PC-3 (cell line): ENCODE data around the gene UBAC1. TPM values are rescaled to one million over a fixed set of nuclear protein-coding genes. Genes with fewer than 3 reads are reported as not detected.

Source experiments
- ATAC-seq: fragments of 200-7000 bp; cut with Tn5 transposase; 2 replicates; pipeline ENCODE4 v1.9.1; 2020; ENCODE audit warnings: mild to moderate bottlenecking, moderate library complexity
- Bru-seq: library from RNA; stranded (reverse); fragments of 400-500 nt; gene quantifications from one replicate; lab custom pipeline; 2021; lab: Mats Ljungman, UMichigan
- BruChase-seq, 2 experiments: library from RNA; stranded (reverse); fragments of 400-500 nt; gene quantifications; one replicate each; lab custom pipeline; 2021; lab: Mats Ljungman, UMichigan
- BruUV-seq: library from RNA; stranded (reverse); fragments of 400-500 nt; replicated peaks from 2 replicates; lab custom pipeline; 2021; lab: Mats Ljungman, UMichigan
- CTCF ChIA-PET: fragments of 300-600 bp; sonication (Branson Sonifier 250); formaldehyde crosslinking; loops from one replicate; lab custom pipeline; 2022; ENCODE audit warnings: antibody characterized with exemption; lab: Charles Lee
- POLR2A ChIA-PET: fragments of 300-600 bp; sonication (Branson Sonifier 250); formaldehyde crosslinking; loops from one replicate; lab custom pipeline; 2022; ENCODE audit warnings: antibody characterized with exemption; ENCODE audit not compliant: unreplicated experiment; lab: Charles Lee
- DNase-seq: peaks from one replicate; pipeline ENCODE4 v3.0.0-alpha.2; 2015
- H2AFZ ChIP-seq: fragments of 300-600 bp; sonication (generic); 2 replicates; pipeline ENCODE4 v1.6.0; 2016; ENCODE audit warnings: antibody characterized with exemption, low read length
- H3F3A ChIP-seq: fragments of 300-600 bp; sonication (generic); one replicate; pipeline ENCODE4 v1.6.0; 2017; ENCODE audit warnings: antibody characterized with exemption, low read length, control low read depth, mild to moderate bottlenecking; ENCODE audit not compliant: unreplicated experiment
- H3K27ac ChIP-seq: fragments of 300-600 bp; sonication (generic); 2 replicates; pipeline ENCODE4 v1.5.1; 2016; ENCODE audit warnings: mild to moderate bottlenecking, low read length
- H3K27me3 ChIP-seq: fragments of 300-600 bp; sonication (generic); 2 replicates; pipeline ENCODE4 v1.6.1; 2016; ENCODE audit warnings: low read length, mixed read lengths
- H3K36me3 ChIP-seq: fragments of 300-600 bp; sonication (generic); 2 replicates; pipeline ENCODE4 v1.6.1; 2016; ENCODE audit warnings: low read depth, mixed run types, low read length, mixed read lengths
- H3K4me1 ChIP-seq: fragments of 300-600 bp; sonication (generic); 2 replicates; pipeline ENCODE4 v1.5.1; 2016; ENCODE audit warnings: low read length; ENCODE audit not compliant: insufficient read depth
- H3K4me2 ChIP-seq: fragments of 300-600 bp; sonication (generic); 2 replicates; pipeline ENCODE4 v1.6.0; 2016; ENCODE audit warnings: low read length
- H3K4me3 ChIP-seq: fragments of 300-600 bp; sonication (generic); 2 replicates; pipeline ENCODE4 v1.5.1; 2016; ENCODE audit warnings: mild to moderate bottlenecking, low read length, mixed read lengths
- H3K79me2 ChIP-seq: fragments of 300-600 bp; sonication (generic); 2 replicates; pipeline ENCODE4 v1.6.1; 2017; ENCODE audit warnings: low read length, mixed read lengths
- H3K9ac ChIP-seq: fragments of 300-600 bp; sonication (generic); 2 replicates; pipeline ENCODE4 v1.6.0; 2016; ENCODE audit warnings: mild to moderate bottlenecking, low read length
- H3K9me2 ChIP-seq: fragments of 300-600 bp; sonication (generic); replicated peaks from 2 replicates; pipeline ENCODE4 v1.6.1; 2016; ENCODE audit warnings: mixed run types, low read length, mixed read lengths
- H3K9me3 ChIP-seq: fragments of 300-600 bp; sonication (generic); 2 replicates; pipeline ENCODE4 v1.6.1; 2016; ENCODE audit warnings: low read length, mixed read lengths
- H4K20me1 ChIP-seq: fragments of 300-600 bp; sonication (generic); 2 replicates; pipeline ENCODE4 v1.6.1; 2016; ENCODE audit warnings: low read length, mixed read lengths
- EZH2 ChIP-seq: fragments of 300-600 bp; sonication (generic); IDR thresholded peaks from one replicate; pipeline ENCODE4 v1.6.1; 2017; ENCODE audit warnings: antibody characterized with exemption, mild to moderate bottlenecking, low read length; ENCODE audit not compliant: unreplicated experiment
- EZH2phosphoT487 ChIP-seq: fragments of 300-600 bp; sonication (generic); IDR thresholded peaks from 2 replicates; pipeline ENCODE4 v1.6.1; 2018; ENCODE audit warnings: mild to moderate bottlenecking, antibody characterized with exemption, low read length, borderline replicate concordance
- intact Hi-C: fragments of 100-400 bp; cut with micrococcal nuclease; formaldehyde crosslinking; loops from 2 replicates; pipeline ENCODE4 v1.9.0; 2023
- long read RNA-seq: library from polyadenylated mRNA; unstranded; transcript quantifications from one replicate; pipeline ENCODE4 v2.0.0, GENCODE V29; 2021; ENCODE audit not compliant: unreplicated experiment
- total RNA-seq: library from RNA; depleted of rRNA; stranded (reverse); fragments of >200 nt; gene quantifications from 2 replicates; pipeline ENCODE4 v1.2.3, GENCODE V29; 2014; rRNA removed
- TF ChIP-seq, protein P1 (sequence below): fragments of 300-600 bp; sonication (generic); conservative IDR thresholded peaks from 2 replicates; pipeline ENCODE4 v1.5.1; 2017; ENCODE audit warnings: antibody characterized with exemption, low read depth, mild to moderate bottlenecking, low read length

Gene UBAC1, protein sequence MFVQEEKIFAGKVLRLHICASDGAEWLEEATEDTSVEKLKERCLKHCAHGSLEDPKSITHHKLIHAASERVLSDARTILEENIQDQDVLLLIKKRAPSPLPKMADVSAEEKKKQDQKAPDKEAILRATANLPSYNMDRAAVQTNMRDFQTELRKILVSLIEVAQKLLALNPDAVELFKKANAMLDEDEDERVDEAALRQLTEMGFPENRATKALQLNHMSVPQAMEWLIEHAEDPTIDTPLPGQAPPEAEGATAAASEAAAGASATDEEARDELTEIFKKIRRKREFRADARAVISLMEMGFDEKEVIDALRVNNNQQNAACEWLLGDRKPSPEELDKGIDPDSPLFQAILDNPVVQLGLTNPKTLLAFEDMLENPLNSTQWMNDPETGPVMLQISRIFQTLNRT
- total RNA-seq (65.9 and 77.3 TPM in 2 replicates), Bru-seq, nascent RNA (percentile 53 among the genes with signal in this experiment), BruChase-seq, experiment 1, labeled RNA remaining after a 6-hour chase (percentile 62 among the genes with signal in this experiment), BruChase-seq, experiment 2, labeled RNA remaining after a 2-hour chase (percentile 61 among the genes with signal in this experiment)
- long read RNA-seq, transcript UBAC1-204 (4 exons, 773 nt) = minor isoform, 6 of 97 reads
- long read RNA-seq, transcript UBAC1-201 (10 exons, 1,867 nt) = major isoform, 52 of 97 reads
- long read RNA-seq, partial matches to known transcripts = 15 of 97 reads
- long read RNA-seq, other reads (novel, unspliced or antisense) = 24 of 97 reads

DNA sequence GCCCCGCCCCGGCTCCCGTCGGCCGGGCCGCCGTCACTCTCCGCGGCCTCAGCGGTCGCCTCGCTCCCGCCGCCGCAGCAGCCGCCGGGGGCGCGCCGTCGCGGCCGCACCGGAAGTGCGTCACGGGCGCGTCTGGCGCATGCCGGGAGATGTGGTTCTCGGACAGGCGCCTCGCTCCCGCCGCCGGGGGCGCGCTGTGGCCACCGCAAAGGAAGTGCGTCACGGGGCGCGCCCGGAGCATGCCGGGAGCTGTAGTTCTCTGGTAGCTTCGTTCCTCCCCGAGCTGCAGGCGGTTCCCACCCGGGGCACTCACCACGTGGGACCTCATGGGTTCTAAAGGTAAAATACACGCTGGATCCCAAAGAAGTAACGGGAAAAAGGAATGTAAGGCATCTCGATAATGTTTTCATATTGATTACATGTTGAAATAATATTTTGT, at the start of gene UBAC1:
UBAC1 (minus strand) TSS at position 97 of the 439 bp plus-strand sequence. CDS start 211 bp downstream, outside the sequence.
- BruUV-seq = no TSS peak
- ChIA-PET POLR2A (interaction anchor here (0.6 to 0.7 kb wide), 3 partner anchors 91 to 402 kb away, joined by 3 to 7 read pairs (median 7); no protein-coding TSS in a partner anchor), CTCF (no interaction called here)
- peak within 1 kb of the TSS; percentile 100 for H3K4me2 ChIP-seq
- DNase-seq (peak; percentile 92), ATAC-seq (peak; percentile 83)
- TF ChIP-seq, protein P1, sequence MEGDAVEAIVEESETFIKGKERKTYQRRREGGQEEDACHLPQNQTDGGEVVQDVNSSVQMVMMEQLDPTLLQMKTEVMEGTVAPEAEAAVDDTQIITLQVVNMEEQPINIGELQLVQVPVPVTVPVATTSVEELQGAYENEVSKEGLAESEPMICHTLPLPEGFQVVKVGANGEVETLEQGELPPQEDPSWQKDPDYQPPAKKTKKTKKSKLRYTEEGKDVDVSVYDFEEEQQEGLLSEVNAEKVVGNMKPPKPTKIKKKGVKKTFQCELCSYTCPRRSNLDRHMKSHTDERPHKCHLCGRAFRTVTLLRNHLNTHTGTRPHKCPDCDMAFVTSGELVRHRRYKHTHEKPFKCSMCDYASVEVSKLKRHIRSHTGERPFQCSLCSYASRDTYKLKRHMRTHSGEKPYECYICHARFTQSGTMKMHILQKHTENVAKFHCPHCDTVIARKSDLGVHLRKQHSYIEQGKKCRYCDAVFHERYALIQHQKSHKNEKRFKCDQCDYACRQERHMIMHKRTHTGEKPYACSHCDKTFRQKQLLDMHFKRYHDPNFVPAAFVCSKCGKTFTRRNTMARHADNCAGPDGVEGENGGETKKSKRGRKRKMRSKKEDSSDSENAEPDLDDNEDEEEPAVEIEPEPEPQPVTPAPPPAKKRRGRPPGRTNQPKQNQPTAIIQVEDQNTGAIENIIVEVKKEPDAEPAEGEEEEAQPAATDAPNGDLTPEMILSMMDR = no peak
- H3K9me2 ChIP-seq = no peaks in the 10 kb centered on the region
- H2AFZ ChIP-seq = peak within 1 kb of the TSS; percentile 92
- peaks cover 46% of the 10 kb centered on the region for H3K79me2 ChIP-seq
- H3K4me1 ChIP-seq = peaks cover 10% of the 10 kb centered on the region
- H3K9me3 ChIP-seq = no peaks in the 10 kb centered on the region
- intact Hi-C loops = loop anchor here (1.0 to 5.0 kb wide), 2 partner anchors 54 to 91 kb away; partner anchors contain the start of gene CAMSAP1
- no peaks in the 10 kb centered on the region for H3K27me3 ChIP-seq
- no peaks in the 10 kb centered on the region for H3K36me3 ChIP-seq
- H3K27ac ChIP-seq = 0 out of 2 replicates have a peak within 1 kb of the TSS, but pooled peaks have one; percentile 16
- no peaks in the 10 kb centered on the region for H3F3A ChIP-seq
- H3K9ac ChIP-seq = peak within 1 kb of the TSS; percentile 81
- H3K4me3 ChIP-seq = peak within 1 kb of the TSS; percentile 96
- peaks cover 7% of the 10 kb centered on the region; the same call in 1 of the 2 replicates for H4K20me1 ChIP-seq

DNA sequence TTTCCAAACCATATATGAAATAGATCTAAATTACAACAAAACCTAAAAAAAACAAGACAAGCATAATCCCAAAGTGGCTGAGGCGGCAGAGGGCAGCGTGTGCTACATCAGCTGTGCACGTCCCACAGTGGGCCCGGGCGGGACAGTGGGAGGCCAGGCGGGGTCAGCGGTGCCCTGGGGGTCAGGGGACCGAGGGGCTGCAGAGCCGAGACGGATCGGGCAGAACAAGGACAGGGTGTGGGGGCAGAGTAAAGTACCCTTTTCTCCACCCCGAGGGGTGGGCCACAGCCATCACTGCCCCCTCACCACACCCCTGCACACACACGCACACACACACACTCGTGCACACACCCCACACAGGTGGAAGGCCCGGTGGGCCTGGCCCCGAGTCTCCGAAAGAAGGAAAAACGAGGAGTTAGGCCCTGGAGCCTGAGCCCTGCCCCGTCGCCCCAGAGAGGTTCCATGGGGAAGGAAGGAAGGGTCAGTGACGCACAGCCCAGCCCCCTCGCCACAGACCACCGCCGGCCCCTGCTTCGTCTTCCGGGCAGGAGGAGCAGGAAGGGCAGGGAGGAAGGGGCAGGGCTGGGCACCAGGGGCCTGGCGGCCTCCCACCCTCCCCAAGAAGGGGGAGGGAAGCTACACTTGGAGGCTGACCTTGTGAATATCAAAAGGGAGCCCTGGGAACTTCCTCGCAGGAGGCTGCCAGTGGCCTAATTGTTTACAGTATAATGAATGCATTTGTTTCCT, 49.6 kb upstream of the UBAC1 start:
- H4K20me1 ChIP-seq = no peaks in the 10 kb centered on the region
- no TSS peak for BruUV-seq
- H3K9ac ChIP-seq = no peak overlapping the region
- no peaks in the 10 kb centered on the region for H3K27me3 ChIP-seq
- H3K4me2 ChIP-seq = no peak overlapping the region
- peaks cover 4% of the 10 kb centered on the region for H3F3A ChIP-seq
- POLR2A ChIA-PET = no interaction called here
- no peak for DNase-seq
- no peaks in the 10 kb centered on the region for H3K79me2 ChIP-seq
- TF ChIP-seq, protein P1 = no peak
- TF ChIP-seq EZH2 (no peak), EZH2phosphoT487 (no peak)
- no peak overlapping the region for H2AFZ ChIP-seq
- no peak for ATAC-seq
- intact Hi-C loops = no loop called here
- H3K9me2 ChIP-seq = no peaks in the 10 kb centered on the region
- CTCF ChIA-PET = no interaction called here
- peaks cover 17% of the 10 kb centered on the region for H3K4me1 ChIP-seq
- H3K27ac ChIP-seq = no peak overlapping the region
- H3K4me3 ChIP-seq = no peak overlapping the region
- H3K36me3 ChIP-seq = no peaks in the 10 kb centered on the region
- H3K9me3 ChIP-seq = no peaks in the 10 kb centered on the region
